Peyer's patch (tissue), 4 donors: ENCODE results near the gene AKR7A3.

Source experiments
- CTCF ChIP-seq, 6 experiments: fragments of 450-650 bp in 4 of 6; fragments of 200-600 bp in 2 of 6; sonication (generic) in 1 of 6; IDR thresholded peaks; one replicate each; pipeline ENCODE4 v1.5.1; 2017 to 2019; ENCODE audit warnings: antibody characterized with exemption in 6 of 6, mild to moderate bottlenecking in 3 of 6, moderate library complexity in 1 of 6
- POLR2A ChIP-seq, 2 donors: fragments of 450-650 bp; IDR thresholded peaks; one replicate each; pipeline ENCODE4 v1.5.1; 2017; ENCODE audit warnings: antibody characterized with exemption in 2 of 2, mild to moderate bottlenecking in 2 of 2, moderate library complexity in 2 of 2

- TF ChIP-seq CTCF (IDR thresholded peaks at IDR 0.05) (no peak), POLR2A (IDR thresholded peaks at IDR 0.05) (no peak)
These were observed 3.7 kb downstream of the AKR7A3 start for GRCh38 chr1:19284881-19285280.
